ENCODE data around the gene CCDC30. TPM values are rescaled to one million over a fixed set of nuclear protein-coding genes. Genes with fewer than 3 reads are reported as not detected.
"Not testable (repeated sequence)": the region's sequence is repeated elsewhere in the genome, so short reads cannot be mapped to it uniquely, and the experiment has no call there.

The CCDC30 gene
- total RNA-seq, 1 experiment from 2014 or later, result 0.40 TPM

- no peaks in the 10 kb centered on the region; the same call in 1 of the 2 replicates for H3K4me1 ChIP-seq
- peaks cover 19% of the 10 kb centered on the region for H3K36me3 ChIP-seq
- no peak overlapping the region for H3K4me3 ChIP-seq
- no peaks in the 10 kb centered on the region for H3K9me3 ChIP-seq (replicated peaks)
- H3K27me3 ChIP-seq, result no peaks in the 10 kb centered on the region
- no peak for DNase-seq
- no peak overlapping the region for H3K27ac ChIP-seq
Observed at GRCh38 chr1:42675467-42675866, 212.4 kb downstream of the CCDC30 start.

- H3K27ac ChIP-seq, result no peak overlapping the region
- H3K9me3 ChIP-seq (replicated peaks), result no peaks in the 10 kb centered on the region
- DNase-seq, result no peak
- peaks cover 11% of the 10 kb centered on the region for H3K36me3 ChIP-seq
- no peaks in the 10 kb centered on the region for H3K27me3 ChIP-seq
- H3K4me3 ChIP-seq, result no peak overlapping the region
- no peaks in the 10 kb centered on the region; the same call in 1 of the 2 replicates for H3K4me1 ChIP-seq
Observed at GRCh38 chr1:42676534-42677087, 213.5 kb downstream of the CCDC30 start.

GRCh38 chr1:42679364-42679983 is 216.4 kb downstream of the CCDC30 start:
- Histone ChIP-seq H3K4me3 (no peak overlapping the region), H3K36me3 (peaks cover 24% of the 10 kb centered on the region), H3K4me1 (peaks cover under 1% of the 10 kb centered on the region; the same call in 1 of the 2 replicates), H3K27me3 (no peaks in the 10 kb centered on the region), H3K9me3 (replicated peaks) (no peaks in the 10 kb centered on the region), H3K27ac (no peak overlapping the region)
- DNase-seq, result peak in 1 of 2 experiments; percentile 23

- peaks cover 6% of the 10 kb centered on the region for H3K4me1 ChIP-seq
- DNase-seq, result no peak
- H3K9me3 ChIP-seq (replicated peaks), result no peaks in the 10 kb centered on the region
- H3K27ac ChIP-seq, result no peak overlapping the region
- H3K27me3 ChIP-seq, result no peaks in the 10 kb centered on the region
- peaks cover 30% of the 10 kb centered on the region for H3K36me3 ChIP-seq
- H3K4me3 ChIP-seq, result no peak overlapping the region
Observed at GRCh38 chr1:42680055-42680454, 217.0 kb downstream of the CCDC30 start.

- DNase-seq, result peak in 1 of 2 experiments; percentile 23
- Histone ChIP-seq H3K27me3 (no peaks in the 10 kb centered on the region), H3K4me3 (peak overlapping the region; percentile 88), H3K27ac (peak overlapping the region; percentile 94), H3K4me1 (peaks cover 14% of the 10 kb centered on the region), H3K9me3 (replicated peaks) (no peaks in the 10 kb centered on the region), H3K36me3 (peaks cover 31% of the 10 kb centered on the region)
Observed at GRCh38 chr1:42680921-42681683, 218.0 kb downstream of the CCDC30 start.

GRCh38 chr1:42681741-42682483 is 218.8 kb downstream of the CCDC30 start, which contains the start of gene YBX1:
YBX1 (plus strand) TSS chr1:42682418; CDS start chr1:42682566, 148 bp downstream.
- peak within 1 kb of the TSS; percentile 88 for H3K4me3 ChIP-seq
- peaks cover 22% of the 10 kb centered on the region for H3K4me1 ChIP-seq
- no peaks in the 10 kb centered on the region for H3K27me3 ChIP-seq
- peak; percentile 98 to 99 for DNase-seq
- peak within 1 kb of the TSS; percentile 94 for H3K27ac ChIP-seq
- no peaks in the 10 kb centered on the region for H3K9me3 ChIP-seq (replicated peaks)
- peaks cover 39% of the 10 kb centered on the region for H3K36me3 ChIP-seq

GRCh38 chr1:42682484-42682738 is 219.3 kb downstream of the CCDC30 start:
- Histone ChIP-seq H3K36me3 (peaks cover 44% of the 10 kb centered on the region), H3K27ac (peak overlapping the region; percentile 94), H3K4me1 (peaks cover 22% of the 10 kb centered on the region), H3K4me3 (peak overlapping the region; percentile 88)
- H3K27me3 ChIP-seq; H3K9me3 ChIP-seq (replicated peaks); DNase-seq: not testable (repeated sequence)

GRCh38 chr1:42682739-42683531 is 219.8 kb downstream of the CCDC30 start:
- Histone ChIP-seq H3K27me3 (no peaks in the 10 kb centered on the region), H3K27ac (peak overlapping the region; percentile 94), H3K4me3 (peak overlapping the region; percentile 88), H3K4me1 (peaks cover 22% of the 10 kb centered on the region), H3K36me3 (peaks cover 50% of the 10 kb centered on the region), H3K9me3 (replicated peaks) (no peaks in the 10 kb centered on the region)
- DNase-seq, result peak; percentile 48 to 58

- H3K4me1 ChIP-seq, result peaks cover 22% of the 10 kb centered on the region
- peak in 1 of 2 experiments; percentile 33 for DNase-seq
Observed at GRCh38 chr1:42684139-42684538, 221.1 kb downstream of the CCDC30 start.

GRCh38 chr1:42686418-42686817 is 223.3 kb downstream of the CCDC30 start:
- Histone ChIP-seq H3K27me3 (no peaks in the 10 kb centered on the region), H3K36me3 (peaks cover 74% of the 10 kb centered on the region), H3K4me1 (peaks cover 22% of the 10 kb centered on the region), H3K27ac (no peak overlapping the region), H3K9me3 (replicated peaks) (no peaks in the 10 kb centered on the region), H3K4me3 (no peak overlapping the region)
- DNase-seq, result peak in 1 of 2 experiments; percentile 23

More at GRCh38 chr1:42684139-42684538, 221.1 kb downstream of the CCDC30 start:
- no peaks in the 10 kb centered on the region for H3K27me3 ChIP-seq
- peak overlapping the region; percentile 88 for H3K4me3 ChIP-seq
- peaks cover 60% of the 10 kb centered on the region for H3K36me3 ChIP-seq
- H3K9me3 ChIP-seq (replicated peaks), result no peaks in the 10 kb centered on the region
- H3K27ac ChIP-seq, result no peak overlapping the region

GRCh38 chr1:42689912-42690311 is 226.8 kb downstream of the CCDC30 start:
- Histone ChIP-seq H3K4me1 (peaks cover 18% of the 10 kb centered on the region), H3K27me3 (no peaks in the 10 kb centered on the region), H3K9me3 (replicated peaks) (no peaks in the 10 kb centered on the region), H3K36me3 (peaks cover 84% of the 10 kb centered on the region), H3K4me3 (no peak overlapping the region), H3K27ac (no peak overlapping the region)
- no peak for DNase-seq

GRCh38 chr1:42690477-42691156 is 227.5 kb downstream of the CCDC30 start:
- Histone ChIP-seq H3K4me3 (no peak overlapping the region), H3K36me3 (peaks cover 84% of the 10 kb centered on the region), H3K27ac (no peak overlapping the region), H3K4me1 (peaks cover 13% of the 10 kb centered on the region), H3K9me3 (replicated peaks) (no peaks in the 10 kb centered on the region), H3K27me3 (no peaks in the 10 kb centered on the region)
- no peak for DNase-seq

- Histone ChIP-seq H3K36me3 (peaks cover 84% of the 10 kb centered on the region), H3K4me3 (no peak overlapping the region), H3K27me3 (no peaks in the 10 kb centered on the region), H3K4me1 (peaks cover 8% of the 10 kb centered on the region), H3K9me3 (replicated peaks) (no peaks in the 10 kb centered on the region), H3K27ac (no peak overlapping the region)
- no peak for DNase-seq
Observed at GRCh38 chr1:42691157-42691498, 228.0 kb downstream of the CCDC30 start.

GRCh38 chr1:42692461-42692860 is 229.4 kb downstream of the CCDC30 start:
- Histone ChIP-seq H3K4me1 (no peaks in the 10 kb centered on the region), H3K36me3 (peaks cover 84% of the 10 kb centered on the region), H3K27ac (no peak overlapping the region), H3K27me3 (no peaks in the 10 kb centered on the region), H3K4me3 (no peak overlapping the region), H3K9me3 (replicated peaks) (no peaks in the 10 kb centered on the region)
- no peak for DNase-seq

Measured in SJCRH30 (cell line).